Fibroblast of mammary gland (primary cell): ENCODE data around the gene TRAF3.
"Not testable (repeated sequence)": the region's sequence is repeated elsewhere in the genome, so short reads cannot be mapped to it uniquely, and the experiment has no call there.

Experiments used
- DNase-seq: peaks from one replicate; pipeline ENCODE4 v3.0.0-alpha.2; 2010; ENCODE audit warnings: low read depth
- H3K4me3 ChIP-seq: 2 replicates; pipeline ENCODE4 v1.5.1; 2011; ENCODE audit warnings: low read depth, mild to moderate bottlenecking, low read length, moderate library complexity; ENCODE audit not compliant: control insufficient read depth
- CTCF ChIP-seq: conservative IDR thresholded peaks from 2 replicates; pipeline ENCODE4 v1.5.1; 2011; ENCODE audit warnings: low read depth, low read length, inconsistent platforms; ENCODE audit not compliant: control insufficient read depth, insufficient read depth

TRAF3 gene

GRCh38 chr14:102885737-102886447 is 108.6 kb downstream of the TRAF3 start:
- H3K4me3 ChIP-seq = no peak overlapping the region
- no peak for DNase-seq
- no peak for TF ChIP-seq CTCF

DNA sequence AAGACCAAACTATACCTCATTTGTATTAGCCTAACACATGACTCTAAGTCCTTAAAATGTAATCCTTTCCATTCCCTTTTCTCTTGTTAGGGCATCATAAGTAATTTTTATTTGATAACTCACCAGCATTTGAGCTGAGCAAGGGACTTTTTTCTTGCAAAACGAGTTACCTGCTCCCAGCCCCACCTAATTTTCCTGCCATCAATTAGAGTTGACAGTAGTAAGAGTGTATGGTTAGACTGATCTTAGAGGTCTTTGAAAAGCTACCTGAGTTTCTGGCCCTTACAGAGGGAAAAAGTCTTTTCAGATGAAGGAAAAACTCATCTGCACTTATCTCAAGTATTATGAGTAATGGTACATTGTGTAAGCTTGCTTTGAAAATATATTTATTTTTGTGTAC is 111.5 kb downstream of the TRAF3 start:
- no peak for DNase-seq
- no peak for TF ChIP-seq CTCF
- H3K4me3 ChIP-seq = no peak overlapping the region

- TF ChIP-seq CTCF = no peak
- no peak for DNase-seq
- no peak overlapping the region for H3K4me3 ChIP-seq
Observed at GRCh38 chr14:102889615-102890014, 112.4 kb downstream of the TRAF3 start.

DNA sequence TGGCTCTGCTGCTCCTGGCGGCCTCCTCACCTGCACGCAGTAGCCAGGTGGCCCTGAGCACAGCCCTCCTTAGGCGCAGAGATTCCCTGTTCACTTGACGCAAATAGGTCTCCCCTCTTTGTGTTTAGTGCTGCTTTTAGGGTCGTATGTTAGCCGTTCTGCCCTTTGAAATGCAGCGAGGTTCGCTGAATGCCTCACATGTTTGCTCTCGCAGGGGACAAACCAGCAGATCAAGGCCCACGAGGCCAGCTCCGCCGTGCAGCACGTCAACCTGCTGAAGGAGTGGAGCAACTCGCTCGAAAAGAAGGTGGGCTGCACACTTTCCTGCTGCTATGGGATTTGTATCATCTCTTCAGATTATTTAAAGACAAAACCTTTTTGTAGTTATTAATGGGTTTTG is 113.9 kb downstream of the TRAF3 start:
- TF ChIP-seq CTCF = no peak
- H3K4me3 ChIP-seq = no peak overlapping the region
- DNase-seq = no peak

DNA sequence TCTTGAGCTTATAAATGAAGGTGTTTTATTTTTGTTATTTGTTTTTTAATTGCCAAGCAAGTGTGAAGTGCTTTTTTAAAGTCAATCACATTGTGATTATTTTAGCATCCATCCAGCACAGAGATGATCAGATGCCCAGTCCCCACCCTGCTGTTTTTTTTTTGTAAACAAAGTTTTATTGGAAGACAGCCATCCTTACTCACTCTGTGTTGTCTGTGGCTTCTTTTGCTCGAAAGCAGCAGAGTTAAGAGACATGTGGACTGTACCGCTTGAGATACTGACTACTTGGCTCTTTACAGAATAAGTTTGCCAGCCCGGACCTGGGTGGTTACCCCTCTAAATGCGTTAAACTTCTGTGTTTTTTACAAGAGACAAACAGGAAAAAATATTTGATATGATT is 114.3 kb downstream of the TRAF3 start:
- peak; percentile 83 for DNase-seq
- H3K4me3 ChIP-seq = no peak overlapping the region
- no peak for TF ChIP-seq CTCF

- no peak for TF ChIP-seq CTCF
- no peak overlapping the region for H3K4me3 ChIP-seq
- no peak for DNase-seq
Observed at GRCh38 chr14:102892651-102893050, 115.4 kb downstream of the TRAF3 start.

DNA sequence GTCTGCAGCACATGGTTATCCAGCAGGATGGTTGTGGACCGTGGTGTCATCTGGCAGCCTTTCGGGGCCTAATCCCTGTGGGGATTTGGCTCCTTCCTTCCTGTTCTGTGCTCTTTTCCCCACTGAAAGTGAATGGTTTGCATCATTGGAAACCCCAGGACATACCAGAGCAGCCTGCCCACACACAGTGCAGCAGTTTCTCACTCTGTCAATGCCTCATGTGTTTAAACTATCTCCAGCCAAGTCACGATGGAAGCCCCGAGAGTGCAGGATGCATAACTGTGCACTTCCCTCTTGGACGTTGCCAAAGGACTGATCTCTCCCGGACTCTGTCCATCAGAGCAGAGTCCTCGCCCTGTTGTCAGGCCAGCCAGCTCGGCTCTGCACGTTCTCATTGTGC is 116.2 kb downstream of the TRAF3 start:
- no peak for TF ChIP-seq CTCF
- peak; percentile 98 for DNase-seq
- no peak overlapping the region for H3K4me3 ChIP-seq

DNA sequence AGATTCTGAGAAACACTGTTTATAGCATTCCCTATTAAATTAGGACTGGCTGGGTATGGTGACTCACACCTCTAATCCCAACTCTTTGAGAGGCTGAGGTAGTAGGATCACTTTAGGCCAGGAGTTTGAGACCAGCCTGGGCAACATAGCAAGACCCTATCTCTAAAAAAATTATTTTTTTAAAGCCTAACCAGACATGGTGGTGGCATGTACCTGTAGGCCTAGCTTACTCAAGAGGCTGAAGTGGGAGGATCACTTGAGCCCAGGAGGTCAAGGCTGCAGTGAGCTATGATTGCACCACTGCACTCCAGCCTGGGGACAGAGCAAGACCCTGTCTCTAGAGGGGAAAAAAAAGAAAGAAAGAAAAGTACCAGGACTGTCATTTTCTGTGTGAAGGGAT is 119.5 kb downstream of the TRAF3 start:
- not testable (repeated sequence) for DNase-seq, H3K4me3 ChIP-seq
